Trophoblast cell (in vitro differentiated cells and primary cell): ENCODE results near the gene WDR88. TPM values are rescaled to one million over a fixed set of nuclear protein-coding genes. Genes with fewer than 3 reads are reported as not detected.

Source experiments
- DNase-seq, 2 donors: peaks; one replicate each; pipeline ENCODE4 v3.0.0-alpha.2; 2016
- H2AFZ ChIP-seq: 2 replicates; pipeline ENCODE4 v1.6.1; 2013; ENCODE audit warnings: low read length, moderate library complexity, mild to moderate bottlenecking; ENCODE audit not compliant: insufficient read depth, poor library complexity
- H2AK5ac ChIP-seq: 2 replicates; pipeline ENCODE4 v1.6.1; 2013; ENCODE audit warnings: mild to moderate bottlenecking, low read length
- H2BK120ac ChIP-seq: 2 replicates; pipeline ENCODE4 v1.6.1; 2013; ENCODE audit warnings: low read length, mild to moderate bottlenecking, moderate library complexity; ENCODE audit not compliant: insufficient read depth, poor library complexity
- H2BK12ac ChIP-seq: 2 replicates; pipeline ENCODE4 v1.6.1; 2013; ENCODE audit warnings: mild to moderate bottlenecking, low read length, moderate library complexity
- H2BK5ac ChIP-seq: 2 replicates; pipeline ENCODE4 v1.6.1; 2013; ENCODE audit warnings: low read length, low read depth, moderate library complexity, mild to moderate bottlenecking; ENCODE audit not compliant: poor library complexity
- H3K14ac ChIP-seq: 2 replicates; pipeline ENCODE4 v1.6.1; 2013; ENCODE audit warnings: mild to moderate bottlenecking, low read length
- H3K18ac ChIP-seq: 2 replicates; pipeline ENCODE4 v1.6.1; 2013; ENCODE audit warnings: mild to moderate bottlenecking, low read length
- H3K23ac ChIP-seq: 2 replicates; pipeline ENCODE4 v1.6.1; 2013; ENCODE audit warnings: low read length
- H3K27ac ChIP-seq: 2 replicates; pipeline ENCODE4 v1.5.1; 2013; ENCODE audit warnings: low read depth, mild to moderate bottlenecking, inconsistent platforms, low read length, moderate library complexity
- H3K27me3 ChIP-seq: 2 replicates; pipeline ENCODE4 v1.6.1; 2013; ENCODE audit warnings: inconsistent platforms, mild to moderate bottlenecking, low read length, moderate library complexity; ENCODE audit not compliant: insufficient read depth
- H3K36me3 ChIP-seq, 2 experiments: 1 replicate in 1 of 2; 2 replicates in 1 of 2; pipeline ENCODE4 v1.6.1; 2013; ENCODE audit warnings: low read length in 2 of 2, mild to moderate bottlenecking in 2 of 2, moderate library complexity in 1 of 2; ENCODE audit not compliant: insufficient read depth in 2 of 2, control insufficient read depth in 1 of 2
- H3K4ac ChIP-seq: 2 replicates; pipeline ENCODE4 v1.6.1; 2013; ENCODE audit warnings: low read depth, mild to moderate bottlenecking, low read length, moderate library complexity
- H3K4me1 ChIP-seq, 2 experiments: 1 replicate in 1 of 2; 2 replicates in 1 of 2; pipeline ENCODE4 v1.6.1; 2013; ENCODE audit warnings: low read length in 2 of 2, mild to moderate bottlenecking in 2 of 2, moderate library complexity in 1 of 2; ENCODE audit not compliant: insufficient read depth in 2 of 2, control insufficient read depth in 1 of 2
- H3K4me2 ChIP-seq: 2 replicates; pipeline ENCODE4 v1.6.1; 2013; ENCODE audit warnings: inconsistent platforms, mild to moderate bottlenecking, low read length, moderate library complexity
- H3K4me3 ChIP-seq: 2 replicates; pipeline ENCODE4 v1.5.1; 2013; ENCODE audit warnings: mild to moderate bottlenecking, low read depth, low read length, inconsistent platforms
- H3K79me1 ChIP-seq: one replicate; pipeline ENCODE4 v1.6.1; 2013; ENCODE audit warnings: low read length
- H3K79me2 ChIP-seq: 2 replicates; pipeline ENCODE4 v1.6.1; 2013; ENCODE audit warnings: low read length, mild to moderate bottlenecking; ENCODE audit not compliant: control insufficient read depth, insufficient read depth, poor library complexity
- H3K9ac ChIP-seq: 2 replicates; pipeline ENCODE4 v1.6.1; 2013; ENCODE audit warnings: mild to moderate bottlenecking, low read length
- H3K9me3 ChIP-seq: 2 replicates; pipeline ENCODE4 v1.6.1; 2013; ENCODE audit warnings: low read depth, mild to moderate bottlenecking, control low read depth, inconsistent platforms, low read length; ENCODE audit not compliant: insufficient read depth
- H4K12ac ChIP-seq: 2 replicates; pipeline ENCODE4 v1.6.1; 2013; ENCODE audit warnings: low read depth, mild to moderate bottlenecking, low read length, moderate library complexity
- H4K8ac ChIP-seq: 2 replicates; pipeline ENCODE4 v1.6.1; 2013; ENCODE audit warnings: low read depth, mild to moderate bottlenecking, low read length, moderate library complexity
- H4K91ac ChIP-seq: one replicate; pipeline ENCODE4 v1.6.1; 2013; ENCODE audit warnings: low read depth, mild to moderate bottlenecking, low read length, moderate library complexity
- WGBS: extraction: QIAGEN DNeasy Blood & Tissue Kit; methylation state at CpG from one replicate; pipeline ENCODE4 v1.1.7; 2013; ENCODE audit warnings: missing lambda C conversion rate; ENCODE audit not compliant: insufficient read length, insufficient coverage; ENCODE audit errors: extremely low coverage; 5-methylcytosine and 5-hydroxymethylcytosine counted together
- polyA plus RNA-seq: library from polyadenylated mRNA; stranded (reverse); fragments of 200-250 nt; gene quantifications from 2 replicates; pipeline ENCODE4 v1.2.3, GENCODE V29; 2013

The WDR88 gene, protein sequence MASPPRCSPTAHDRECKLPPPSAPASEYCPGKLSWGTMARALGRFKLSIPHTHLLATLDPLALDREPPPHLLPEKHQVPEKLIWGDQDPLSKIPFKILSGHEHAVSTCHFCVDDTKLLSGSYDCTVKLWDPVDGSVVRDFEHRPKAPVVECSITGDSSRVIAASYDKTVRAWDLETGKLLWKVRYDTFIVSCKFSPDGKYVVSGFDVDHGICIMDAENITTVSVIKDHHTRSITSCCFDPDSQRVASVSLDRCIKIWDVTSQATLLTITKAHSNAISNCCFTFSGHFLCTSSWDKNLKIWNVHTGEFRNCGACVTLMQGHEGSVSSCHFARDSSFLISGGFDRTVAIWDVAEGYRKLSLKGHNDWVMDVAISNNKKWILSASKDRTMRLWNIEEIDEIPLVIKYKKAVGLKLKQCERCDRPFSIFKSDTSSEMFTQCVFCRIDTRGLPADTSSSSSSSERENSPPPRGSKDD
- not detected in 2 replicates for polyA plus RNA-seq

DNA sequence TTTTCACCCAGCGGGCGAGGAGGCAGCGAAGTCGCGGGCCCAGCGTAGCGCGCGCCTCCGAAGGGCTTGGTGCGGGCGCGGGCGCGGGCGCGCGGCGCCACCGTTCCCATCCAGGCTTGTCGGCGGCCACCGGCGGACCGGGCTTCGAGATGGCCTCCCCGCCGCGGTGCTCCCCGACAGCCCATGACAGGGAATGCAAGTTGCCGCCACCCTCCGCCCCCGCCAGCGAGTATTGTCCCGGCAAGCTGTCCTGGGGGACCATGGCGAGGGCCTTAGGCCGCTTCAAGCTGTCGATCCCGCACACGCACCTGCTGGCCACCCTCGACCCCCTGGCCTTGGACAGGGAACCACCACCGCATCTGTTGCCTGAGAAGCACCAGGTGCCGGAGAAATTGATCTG is at the start of gene WDR88:
TSS of gene WDR88 (plus strand) at position 94 of the 400 bp plus-strand sequence. CDS start at position 150, 56 bp downstream.
- Histone ChIP-seq H3K4me3 (no peak within 1 kb of the TSS), H3K27me3 (no peaks in the 10 kb centered on the region), H4K12ac (no peak within 1 kb of the TSS), H4K91ac (no peak within 1 kb of the TSS), H2AFZ (no peak within 1 kb of the TSS), H3K36me3 (peaks cover 17 to 20% of the 10 kb centered on the region in 2 experiments), H3K27ac (no peak within 1 kb of the TSS), H2BK12ac (no peak within 1 kb of the TSS), H2BK120ac (no peak within 1 kb of the TSS), H3K4ac (no peak within 1 kb of the TSS), H3K23ac (no peak within 1 kb of the TSS), H3K9me3 (no peaks in the 10 kb centered on the region), H3K79me2 (no peaks in the 10 kb centered on the region), H2BK5ac (no peak within 1 kb of the TSS), H3K4me1 (no peaks in the 10 kb centered on the region), H3K14ac (no peak within 1 kb of the TSS), H2AK5ac (no peak within 1 kb of the TSS), H3K79me1 (no peaks in the 10 kb centered on the region), H3K18ac (no peak within 1 kb of the TSS), H3K4me2 (no peak within 1 kb of the TSS), H3K9ac (no peak within 1 kb of the TSS), H4K8ac (no peak within 1 kb of the TSS)
- no CpG with 5 or more reads among the region's 43 CpGs for WGBS
- DNase-seq = no peak

DNA sequence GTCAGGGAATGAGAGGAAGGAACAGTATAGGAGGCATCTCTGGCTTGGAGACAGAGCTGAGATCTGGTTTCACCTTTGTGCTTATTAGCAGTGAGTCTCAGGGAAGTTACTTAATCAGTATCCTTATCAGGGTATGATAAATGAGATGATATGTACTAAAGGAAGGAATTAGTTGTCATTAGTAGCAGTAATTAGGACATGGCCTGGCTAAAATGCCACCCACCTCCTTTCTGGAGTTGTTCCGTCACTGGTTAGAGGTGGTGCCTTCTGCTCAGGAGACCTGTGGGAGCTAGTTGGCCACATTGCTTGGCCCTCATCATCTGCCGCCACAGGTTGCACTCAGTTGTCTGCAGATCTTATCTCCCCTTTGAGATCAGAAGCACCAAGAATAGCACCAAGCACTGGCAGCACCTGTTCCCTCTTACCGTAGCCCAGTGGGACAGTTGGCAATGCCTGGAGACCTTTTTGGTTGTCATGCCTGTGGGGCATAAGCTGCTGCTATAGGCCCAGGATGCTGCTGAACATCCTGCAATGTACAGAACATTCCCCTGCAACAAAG is 46.3 kb upstream of the WDR88 start:
- no peaks in the 10 kb centered on the region for H3K27me3 ChIP-seq
- H4K12ac ChIP-seq = no peak overlapping the region
- WGBS = no CpG with 5 or more reads among the region's 3 CpGs

DNA sequence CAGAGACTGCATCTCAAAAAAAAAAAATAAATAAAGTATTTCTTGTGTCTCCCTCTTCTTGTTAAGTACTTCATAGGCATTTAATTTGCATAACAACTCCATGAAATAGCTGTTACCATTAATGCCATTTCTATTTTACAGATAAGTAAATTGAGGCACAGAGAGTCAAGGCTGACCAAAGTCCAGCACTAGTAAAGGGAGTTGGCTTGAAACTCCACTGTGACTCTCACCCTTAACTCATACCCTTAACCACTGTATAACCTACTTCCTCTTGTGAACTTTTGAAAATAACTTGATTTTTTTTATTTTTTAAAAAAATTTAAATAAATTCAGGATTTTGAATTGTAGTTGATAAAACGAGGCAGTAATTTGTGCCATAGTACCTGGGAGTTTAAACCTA is 45.0 kb upstream of the WDR88 start:
- Histone ChIP-seq H3K4me1 (peaks cover 0 to 3% of the 10 kb centered on the region in 2 experiments), H3K9me3 (peaks cover 2% of the 10 kb centered on the region), H3K79me2 (no peaks in the 10 kb centered on the region), H4K12ac (no peak overlapping the region), H2BK120ac (no peak overlapping the region), H2BK12ac (no peak overlapping the region), H3K4me2 (no peak overlapping the region), H3K27ac (no peak overlapping the region), H2AK5ac (no peak overlapping the region), H4K91ac (no peak overlapping the region), H2BK5ac (no peak overlapping the region), H3K4ac (no peak overlapping the region), H3K79me1 (no peaks in the 10 kb centered on the region), H3K36me3 (peaks cover 6 to 13% of the 10 kb centered on the region in 2 experiments), H3K27me3 (no peaks in the 10 kb centered on the region), H3K23ac (no peak overlapping the region), H4K8ac (no peak overlapping the region), H3K9ac (no peak overlapping the region), H2AFZ (no peak overlapping the region), H3K4me3 (no peak overlapping the region), H3K14ac (no peak overlapping the region), H3K18ac (no peak overlapping the region)
- DNase-seq = no peak
- WGBS = no CpG with 5 or more reads among the region's 1 CpG

More for the DNA sequence above, 46.3 kb upstream of the WDR88 start:
- Histone ChIP-seq H3K14ac (no peak overlapping the region), H3K4me3 (no peak overlapping the region), H2BK5ac (no peak overlapping the region), H4K8ac (no peak overlapping the region), H3K18ac (no peak overlapping the region), H4K91ac (no peak overlapping the region), H2AFZ (no peak overlapping the region), H2BK12ac (no peak overlapping the region), H3K4me2 (no peak overlapping the region), H3K4me1 (peaks cover 0 to 6% of the 10 kb centered on the region in 2 experiments), H3K9ac (no peak overlapping the region), H3K4ac (no peak overlapping the region), H2BK120ac (no peak overlapping the region), H3K79me1 (peaks cover 7% of the 10 kb centered on the region), H3K9me3 (peaks cover 2% of the 10 kb centered on the region), H2AK5ac (no peak overlapping the region), H3K27ac (no peak overlapping the region), H3K23ac (no peak overlapping the region), H3K79me2 (peaks cover 3% of the 10 kb centered on the region), H3K36me3 (peaks cover 6 to 10% of the 10 kb centered on the region in 2 experiments)
- peak in 1 of 2 donors; percentile 32 for DNase-seq

DNA sequence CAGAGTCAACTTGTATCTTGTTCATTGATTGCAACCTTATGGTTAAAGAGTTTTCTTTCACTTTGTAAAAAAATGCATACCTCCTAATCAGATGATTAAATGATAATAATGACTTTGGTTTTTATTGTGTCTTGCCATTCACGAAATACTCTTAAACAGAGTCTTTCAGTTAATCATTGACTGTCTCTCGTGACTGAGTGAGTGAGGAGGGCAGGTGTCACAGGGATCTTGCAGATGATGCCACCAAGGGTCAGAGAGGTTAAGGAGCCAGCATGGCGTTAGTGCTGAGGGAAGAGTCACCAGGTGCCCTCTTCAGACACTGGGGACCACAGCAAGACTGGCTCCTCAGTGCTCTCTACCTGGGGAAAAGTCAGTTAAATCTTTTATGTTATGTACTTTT is 42.9 kb upstream of the WDR88 start:
- H3K4me2 ChIP-seq = no peak overlapping the region
- no peak overlapping the region for H3K9ac ChIP-seq
- H3K36me3 ChIP-seq = peaks cover 16 to 27% of the 10 kb centered on the region in 2 experiments
- no peaks in the 10 kb centered on the region for H3K4me1 ChIP-seq
- no peak overlapping the region for H2AK5ac ChIP-seq
- H3K18ac ChIP-seq = no peak overlapping the region
- no peak overlapping the region for H3K4ac ChIP-seq
- no peak overlapping the region for H4K91ac ChIP-seq
- H3K14ac ChIP-seq = no peak overlapping the region
- DNase-seq = no peak
- peak overlapping the region; percentile 78 for H3K23ac ChIP-seq
- H3K79me1 ChIP-seq = no peaks in the 10 kb centered on the region
- H2BK12ac ChIP-seq = no peak overlapping the region
- H3K27ac ChIP-seq = no peak overlapping the region
- H2BK5ac ChIP-seq = no peak overlapping the region
- no peak overlapping the region for H2AFZ ChIP-seq
- no peak overlapping the region for H2BK120ac ChIP-seq
- H4K12ac ChIP-seq = no peak overlapping the region
- H3K4me3 ChIP-seq = no peak overlapping the region
- peaks cover 2% of the 10 kb centered on the region for H3K9me3 ChIP-seq
- WGBS = no CpG with 5 or more reads among the region's 3 CpGs
- no peaks in the 10 kb centered on the region for H3K27me3 ChIP-seq
- H3K79me2 ChIP-seq = no peaks in the 10 kb centered on the region
- H4K8ac ChIP-seq = no peak overlapping the region
